Measurements from ENCODE around the gene PNLIPRP1. TPM values are rescaled to one million over a fixed set of nuclear protein-coding genes. Genes with fewer than 3 reads are reported as not detected.

PNLIPRP1 gene
- total and polyA plus RNA-seq, 2 of the 4 experiments (the other 2 are of a cell fraction): not detected

DNA sequence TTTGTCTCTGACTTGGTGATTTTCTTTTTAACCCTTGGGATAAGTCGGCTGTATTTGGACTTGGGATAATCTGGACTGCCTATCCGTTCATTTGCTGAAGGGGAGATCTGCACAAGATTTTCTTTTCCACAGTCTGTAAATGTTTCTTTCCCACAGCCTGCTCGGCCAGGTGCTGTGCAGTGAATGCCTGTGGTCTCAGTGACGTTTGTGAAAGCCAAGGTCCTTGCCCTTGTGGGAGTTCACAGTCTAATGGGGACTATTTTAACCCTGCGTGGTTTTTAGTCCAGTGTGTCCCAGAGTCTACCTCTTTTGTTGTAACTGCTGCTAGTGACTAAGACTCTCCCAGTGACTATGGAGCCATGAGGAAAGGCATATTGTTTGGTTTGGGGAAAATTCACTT is 36.1 kb upstream of the PNLIPRP1 start:
- Histone ChIP-seq H3K4me3 (ENCODE audit: insufficient read depth, low read depth, low read length) (no peak overlapping the region), H3K18ac (ENCODE audit: low read depth, low read length) (no peak overlapping the region), H2AFZ (replicated peaks; ENCODE audit: low read length, poor library complexity) (no peak overlapping the region), H3K36me3 (ENCODE audit: control insufficient read depth, insufficient read depth, low read length) (no peaks in the 10 kb centered on the region), H3K4me1 (ENCODE audit: control insufficient read depth, insufficient read depth, low read length) (no peaks in the 10 kb centered on the region), H3K9me3 (ENCODE audit: control insufficient read depth, insufficient read depth, low read length) (no peaks in the 10 kb centered on the region), H3K4ac (ENCODE audit: low read depth, low read length) (no peak overlapping the region), H2BK5ac (ENCODE audit: low read depth, low read length, poor library complexity, severe bottlenecking) (no peak overlapping the region), H3K14ac (replicated peaks; ENCODE audit: low read depth, low read length) (no peak overlapping the region), H3K27me3 (ENCODE audit: control insufficient read depth, insufficient read depth, low read length) (no peaks in the 10 kb centered on the region), H2AK9ac (replicated peaks; ENCODE audit: low read depth, low read length, poor library complexity) (no peak overlapping the region), H4K91ac (ENCODE audit: insufficient read depth, low read depth, low read length) (no peak overlapping the region), H2BK15ac (ENCODE audit: low read depth, low read length) (no peak overlapping the region), H3K9me1 (ENCODE audit: insufficient read depth, low read length) (no peaks in the 10 kb centered on the region), H3K56ac (ENCODE audit: extremely low read depth, insufficient read depth, low read length) (no peak overlapping the region), H2BK120ac (ENCODE audit: low read depth, low read length) (no peak overlapping the region), H2AK5ac (ENCODE audit: low read depth, low read length) (no peak overlapping the region), H3K23ac (ENCODE audit: low read depth, low read length) (no peak overlapping the region), H4K8ac (ENCODE audit: low read depth in 2 of 2, low read length in 2 of 2) (no peak overlapping the region), H4K20me1 (ENCODE audit: insufficient read depth, low read length) (no peaks in the 10 kb centered on the region), H3K27ac (ENCODE audit: insufficient read depth, low read length) (no peak overlapping the region), H2BK20ac (ENCODE audit: low read depth, low read length) (no peak overlapping the region), H3K79me1 (ENCODE audit: low read depth in 1 of 2, low read length in 2 of 2) (no peaks in the 10 kb centered on the region), H3K4me2 (ENCODE audit: low read depth, low read length) (no peak overlapping the region), H3K9ac (ENCODE audit: low read depth, low read length) (no peak overlapping the region), H4K5ac (ENCODE audit: low read depth, low read length) (no peak overlapping the region)
- dilution Hi-C loops (cut with HindIII; ENCODE audit: low sequenced_read_pairs, unreplicated experiment) (no loop called here), intact Hi-C loops (cut with micrococcal nuclease) (no loop called here), in situ Hi-C loops (cut with MboI; ENCODE audit: low sequenced_read_pairs) (no loop called here)
- ChIA-PET POLR2A (ENCODE audit: unreplicated experiment) (no interaction called here), CTCF (no interaction called here)
- TF ChIP-seq POLR2A (IDR thresholded peaks at IDR 0.05; ENCODE audit: low read depth, low read length) (no peak), RFX5 (IDR thresholded peaks at IDR 0.05; ENCODE audit: low read depth, low read length) (no peak), MXI1 (IDR thresholded peaks at IDR 0.05; ENCODE audit: borderline replicate concordance, low read depth, low read length) (no peak), MAZ (IDR thresholded peaks at IDR 0.05; ENCODE audit: borderline replicate concordance, low read depth, low read length) (no peak), FOS (IDR thresholded peaks at IDR 0.05; ENCODE audit: low read depth, low read length) (no peak), BHLHE40 (IDR thresholded peaks at IDR 0.05; ENCODE audit: low read depth, low read length) (no peak), SMC3 (IDR thresholded peaks at IDR 0.05; ENCODE audit: low read depth, low read length) (no peak), CTCF (conservative IDR thresholded peaks at IDR 0.05; ENCODE audit: low read depth, low read length) (no peak), RAD21 (IDR thresholded peaks at IDR 0.05; ENCODE audit: low read length) (no peak), RCOR1 (IDR thresholded peaks at IDR 0.05; ENCODE audit: insufficient replicate concordance, low read length) (no peak), CHD1 (IDR thresholded peaks at IDR 0.05; ENCODE audit: low read depth, low read length) (no peak), CEBPB (IDR thresholded peaks at IDR 0.05; ENCODE audit: low read depth, low read length) (no peak), MAFK (IDR thresholded peaks at IDR 0.05; ENCODE audit: low read depth, low read length) (no peak), NFE2L2 (IDR thresholded peaks at IDR 0.05; ENCODE audit: low read depth, low read length) (no peak)
- TF ChIP-seq, protein P1, sequence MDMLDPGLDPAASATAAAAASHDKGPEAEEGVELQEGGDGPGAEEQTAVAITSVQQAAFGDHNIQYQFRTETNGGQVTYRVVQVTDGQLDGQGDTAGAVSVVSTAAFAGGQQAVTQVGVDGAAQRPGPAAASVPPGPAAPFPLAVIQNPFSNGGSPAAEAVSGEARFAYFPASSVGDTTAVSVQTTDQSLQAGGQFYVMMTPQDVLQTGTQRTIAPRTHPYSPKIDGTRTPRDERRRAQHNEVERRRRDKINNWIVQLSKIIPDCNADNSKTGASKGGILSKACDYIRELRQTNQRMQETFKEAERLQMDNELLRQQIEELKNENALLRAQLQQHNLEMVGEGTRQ (IDR thresholded peaks at IDR 0.05; ENCODE audit: low read depth, low read length): no peak
- TF ChIP-seq, protein P2, sequence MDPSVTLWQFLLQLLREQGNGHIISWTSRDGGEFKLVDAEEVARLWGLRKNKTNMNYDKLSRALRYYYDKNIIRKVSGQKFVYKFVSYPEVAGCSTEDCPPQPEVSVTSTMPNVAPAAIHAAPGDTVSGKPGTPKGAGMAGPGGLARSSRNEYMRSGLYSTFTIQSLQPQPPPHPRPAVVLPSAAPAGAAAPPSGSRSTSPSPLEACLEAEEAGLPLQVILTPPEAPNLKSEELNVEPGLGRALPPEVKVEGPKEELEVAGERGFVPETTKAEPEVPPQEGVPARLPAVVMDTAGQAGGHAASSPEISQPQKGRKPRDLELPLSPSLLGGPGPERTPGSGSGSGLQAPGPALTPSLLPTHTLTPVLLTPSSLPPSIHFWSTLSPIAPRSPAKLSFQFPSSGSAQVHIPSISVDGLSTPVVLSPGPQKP (IDR thresholded peaks at IDR 0.05; ENCODE audit: borderline replicate concordance, low read depth, low read length): no peak
- no peak for DNase-seq
- BruUV-seq (replicated peaks): no TSS peak
- no CpG with 5 or more reads among the region's 5 CpGs for WGBS, 2 experiments (ENCODE audit: extremely low coverage in 2 of 2, insufficient read length in 1 of 2)
- ATAC-seq (ENCODE audit: low read depth): no peak

Measured in IMR-90 (cell line).